HepG2 (cell line): Measurements from ENCODE around the gene NSUN2. TPM values are rescaled to one million over a fixed set of nuclear protein-coding genes. Genes with fewer than 3 reads are reported as not detected.

Source experiments
- ATAC-seq: fragments of 200-7000 bp; cut with Tn5 transposase; 3 replicates; pipeline ENCODE4 v1.9.1; 2020; ENCODE audit warnings: mild to moderate bottlenecking, moderate library complexity
- BruUV-seq: library from RNA; stranded (reverse); fragments of 400-500 nt; replicated peaks from 2 replicates; lab custom pipeline; 2021; lab: Mats Ljungman, UMichigan
- CTCF ChIA-PET: fragments of 300-600 bp; formaldehyde crosslinking; extraction: SDS; loops from one replicate; lab custom pipeline; 2021; ENCODE audit warnings: low total read pairs, inconsistent platforms, low intra/inter-chr PET ratio; lab: Yijun Ruan, JAX
- POLR2A ChIA-PET: fragments of 350-600 bp; sonication (Branson Sonifier 250); formaldehyde crosslinking; loops from one replicate; lab custom pipeline; 2020; ENCODE audit warnings: antibody characterized with exemption, inconsistent platforms; lab: Yijun Ruan, JAX
- DNase-seq: peaks from one replicate; pipeline ENCODE4 v3.0.0-alpha.2; 2015; ENCODE audit warnings: low spot score
- FAIRE-seq: peaks from 3 replicates; lab custom pipeline; 2011; peaks lifted over from hg19 to GRCh38; lab: Jason Lieb, UNC
- H2AFZ ChIP-seq: one replicate; pipeline ENCODE4 v1.6.1; 2011; ENCODE audit warnings: low read length, inconsistent platforms
- H3K27ac ChIP-seq: fragments of 300-600 bp; 3 replicates; pipeline ENCODE4 v1.8.0; 2011; ENCODE audit warnings: mixed run types, mild to moderate bottlenecking, mixed read lengths, low read length, inconsistent platforms; ENCODE audit not compliant: insufficient read depth; ENCODE audit errors: extremely low read length
- H3K27me3 ChIP-seq, 2 experiments: fragments of 200-600 bp in 1 of 2; 2 replicates in 1 of 2; 3 replicates in 1 of 2; pipeline versions ENCODE4 v1.6.0 to v1.8.0; 2011; ENCODE audit warnings: low read length in 2 of 2, mild to moderate bottlenecking in 2 of 2, moderate library complexity in 2 of 2, inconsistent platforms in 1 of 2; ENCODE audit not compliant: insufficient read depth in 2 of 2, control insufficient read depth in 1 of 2
- H3K36me3 ChIP-seq, 2 experiments: fragments of 200-600 bp in 1 of 2; replicated peaks in 1 of 2; 2 replicates in 1 of 2; 3 replicates in 1 of 2; pipeline versions ENCODE4 v1.5.1 to v1.8.0; 2011; ENCODE audit warnings: low read length in 2 of 2, inconsistent platforms in 1 of 2; ENCODE audit not compliant: insufficient read depth in 2 of 2, control insufficient read depth in 1 of 2
- H3K4me1 ChIP-seq: 2 replicates; pipeline ENCODE4 v1.5.1; 2012; ENCODE audit warnings: low read length, inconsistent platforms; ENCODE audit not compliant: insufficient read depth
- H3K4me2 ChIP-seq: 2 replicates; pipeline ENCODE4 v1.6.0; 2011; ENCODE audit warnings: low read depth, low read length, inconsistent platforms
- H3K4me3 ChIP-seq, 3 experiments: fragments of 200-600 bp in 1 of 3; sonication (generic), shearing (Covaris generic) in 1 of 3; replicated peaks in 1 of 3; 2 replicates each; pipeline ENCODE4 v1.5.1; 2011 to 2016; ENCODE audit warnings: low read length in 3 of 3, inconsistent platforms in 2 of 3, low read depth in 2 of 3, mild to moderate bottlenecking in 2 of 3, control low read depth in 1 of 3, mixed read lengths in 1 of 3; ENCODE audit not compliant: insufficient read depth in 1 of 3
- H3K79me2 ChIP-seq: one replicate; pipeline ENCODE4 v1.6.1; 2011; ENCODE audit warnings: low read length, inconsistent platforms; ENCODE audit not compliant: insufficient read depth
- H3K9ac ChIP-seq: 2 replicates; pipeline ENCODE4 v1.6.0; 2011; ENCODE audit warnings: mild to moderate bottlenecking, low read depth, low read length, inconsistent platforms; ENCODE audit not compliant: insufficient read depth
- H3K9me3 ChIP-seq: 2 replicates; pipeline ENCODE4 v1.5.1; 2012; ENCODE audit warnings: mild to moderate bottlenecking, low read length
- H4K20me1 ChIP-seq: 2 replicates; pipeline ENCODE4 v1.6.0; 2011; ENCODE audit warnings: inconsistent platforms, mild to moderate bottlenecking, low read length, moderate library complexity; ENCODE audit not compliant: insufficient read depth
- CBX5 ChIP-seq: sonication (generic); formaldehyde crosslinking; IDR thresholded peaks from 2 replicates; pipeline ENCODE4 v1.4.0; 2020; ENCODE audit warnings: missing genetic modification reagents, borderline replicate concordance
- MAFG ChIP-seq: sonication (generic); formaldehyde crosslinking; IDR thresholded peaks from 2 replicates; pipeline ENCODE4 v1.5.1; 2020; ENCODE audit warnings: mild to moderate bottlenecking, missing genetic modification reagents
- POLR2A ChIP-seq, 2 experiments: IDR thresholded peaks; 2 replicates each; pipeline ENCODE4 v1.6.1; 2011; ENCODE audit warnings: low read depth in 2 of 2, low read length in 2 of 2, mild to moderate bottlenecking in 1 of 2, moderate library complexity in 1 of 2; ENCODE audit not compliant: insufficient read depth in 1 of 2
- RELA ChIP-seq: sonication (generic); formaldehyde crosslinking; IDR thresholded peaks from 2 replicates; pipeline ENCODE4 v1.4.0; 2020; ENCODE audit warnings: missing genetic modification reagents
- ZEB1 ChIP-seq: IDR thresholded peaks from 2 replicates; pipeline ENCODE4 v1.6.1; 2012; ENCODE audit warnings: mild to moderate bottlenecking, low read depth, inconsistent platforms; ENCODE audit not compliant: insufficient replicate concordance
- ZFY ChIP-seq: sonication (generic); formaldehyde crosslinking; IDR thresholded peaks from 2 replicates; pipeline ENCODE4 v1.4.0; 2020; ENCODE audit warnings: missing genetic modification reagents
- ZNF251 ChIP-seq: sonication (generic); formaldehyde crosslinking; IDR thresholded peaks from 2 replicates; pipeline ENCODE4 v1.9.0; 2021; ENCODE audit warnings: mild to moderate bottlenecking, missing genetic modification reagents
- WGBS: methylation state at CpG from one replicate; pipeline ENCODE4 v1.1.6; 2017; ENCODE audit warnings: low lambda C conversion rate; 5-methylcytosine and 5-hydroxymethylcytosine counted together
- in situ Hi-C: cut with HindIII; loops from 2 replicates; pipeline ENCODE4 v1.10.0; 2017; ENCODE audit warnings: low pct_unique_long_range_greater_than_20kb; ENCODE audit not compliant: extremely low pct_ligation_motif_present
- intact Hi-C: fragments of 100-400 bp; cut with micrococcal nuclease; formaldehyde crosslinking; loops from one replicate; pipeline ENCODE4 v1.10.0; 2022; ENCODE audit not compliant: unreplicated experiment
- polyA plus RNA-seq, 8 experiments: library from polyadenylated mRNA; depleted of rRNA in 3 of 8; stranded (reverse) in 7 of 8; unstranded in 1 of 8; fragments of >200 nt; fragmentation: Illumina TruSeq in 4 of 8; extraction: Trizol in 4 of 8; gene quantifications; 2 replicates each; pipeline versions ENCODE4 v1.2.1 to v1.2.3, GENCODE V29; 2011 to 2016; ENCODE audit warnings: low read depth in 4 of 8, missing spikeins in 1 of 8, mixed read lengths in 1 of 8; ENCODE audit not compliant: insufficient read depth in 1 of 8
- total RNA-seq, 5 experiments: library from RNA; depleted of rRNA; stranded (reverse); fragments of >200 nt; fragmentation: Illumina TruSeq; extraction: Trizol; gene quantifications; 2 replicates each; pipeline ENCODE4 v1.2.3, GENCODE V29; 2016; ENCODE audit warnings: low read depth in 1 of 5
- TF ChIP-seq, protein P1 (sequence below): sonication (generic); formaldehyde crosslinking; IDR thresholded peaks from 2 replicates; pipeline ENCODE4 v1.9.0; 2022; ENCODE audit warnings: missing genetic modification reagents, mild to moderate bottlenecking, borderline replicate concordance
- TF ChIP-seq, protein P2 (sequence below): sonication (generic); formaldehyde crosslinking; IDR thresholded peaks from 2 replicates; pipeline ENCODE4 v1.4.0; 2020; ENCODE audit warnings: missing genetic modification reagents
- TF ChIP-seq, protein P3 (sequence below): sonication (generic); formaldehyde crosslinking; IDR thresholded peaks from 2 replicates; pipeline ENCODE4 v1.8.0; 2022; ENCODE audit warnings: low read depth, missing genetic modification reagents
- TF ChIP-seq, protein P4 (sequence below): sonication (generic); formaldehyde crosslinking; IDR thresholded peaks from 2 replicates; pipeline ENCODE4 v1.4.0; 2020; ENCODE audit warnings: missing genetic modification reagents, mild to moderate bottlenecking, borderline replicate concordance
- TF ChIP-seq, protein P5 (sequence below): sonication (generic); formaldehyde crosslinking; IDR thresholded peaks from 2 replicates; pipeline ENCODE4 v1.4.0; 2020; ENCODE audit warnings: low read depth, missing genetic modification reagents

The NSUN2 gene
- total and polyA plus RNA-seq, 2 of the 13 experiments (the other 11 are each of a cell fraction or from before 2014, with no cell fraction given) = 51.7 to 69.1 TPM

DNA sequence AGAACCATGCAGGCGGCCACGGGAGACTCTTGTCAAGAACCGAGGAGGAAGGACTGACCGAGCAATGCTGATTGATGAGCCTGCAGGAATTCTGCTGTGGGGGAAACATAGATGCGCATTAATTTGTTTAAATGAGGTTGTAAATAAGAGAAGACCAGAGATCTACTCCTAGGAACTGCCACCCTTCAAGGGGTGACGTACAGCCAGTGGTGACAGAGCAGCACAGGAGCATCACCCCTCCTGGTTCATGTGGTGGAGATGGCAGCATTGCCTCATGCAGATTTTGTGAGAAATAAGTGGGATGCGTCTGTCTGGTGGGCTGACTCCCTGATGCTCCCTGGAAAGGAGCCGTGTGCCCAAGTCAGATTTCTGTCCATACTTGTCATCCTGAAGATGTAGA lies 22.6 kb upstream of the NSUN2 start (continued):
- TF ChIP-seq, protein P1, sequence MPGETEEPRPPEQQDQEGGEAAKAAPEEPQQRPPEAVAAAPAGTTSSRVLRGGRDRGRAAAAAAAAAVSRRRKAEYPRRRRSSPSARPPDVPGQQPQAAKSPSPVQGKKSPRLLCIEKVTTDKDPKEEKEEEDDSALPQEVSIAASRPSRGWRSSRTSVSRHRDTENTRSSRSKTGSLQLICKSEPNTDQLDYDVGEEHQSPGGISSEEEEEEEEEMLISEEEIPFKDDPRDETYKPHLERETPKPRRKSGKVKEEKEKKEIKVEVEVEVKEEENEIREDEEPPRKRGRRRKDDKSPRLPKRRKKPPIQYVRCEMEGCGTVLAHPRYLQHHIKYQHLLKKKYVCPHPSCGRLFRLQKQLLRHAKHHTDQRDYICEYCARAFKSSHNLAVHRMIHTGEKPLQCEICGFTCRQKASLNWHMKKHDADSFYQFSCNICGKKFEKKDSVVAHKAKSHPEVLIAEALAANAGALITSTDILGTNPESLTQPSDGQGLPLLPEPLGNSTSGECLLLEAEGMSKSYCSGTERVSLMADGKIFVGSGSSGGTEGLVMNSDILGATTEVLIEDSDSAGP (CRISPR knock-in tag) = no peak
- TF ChIP-seq, protein P2, sequence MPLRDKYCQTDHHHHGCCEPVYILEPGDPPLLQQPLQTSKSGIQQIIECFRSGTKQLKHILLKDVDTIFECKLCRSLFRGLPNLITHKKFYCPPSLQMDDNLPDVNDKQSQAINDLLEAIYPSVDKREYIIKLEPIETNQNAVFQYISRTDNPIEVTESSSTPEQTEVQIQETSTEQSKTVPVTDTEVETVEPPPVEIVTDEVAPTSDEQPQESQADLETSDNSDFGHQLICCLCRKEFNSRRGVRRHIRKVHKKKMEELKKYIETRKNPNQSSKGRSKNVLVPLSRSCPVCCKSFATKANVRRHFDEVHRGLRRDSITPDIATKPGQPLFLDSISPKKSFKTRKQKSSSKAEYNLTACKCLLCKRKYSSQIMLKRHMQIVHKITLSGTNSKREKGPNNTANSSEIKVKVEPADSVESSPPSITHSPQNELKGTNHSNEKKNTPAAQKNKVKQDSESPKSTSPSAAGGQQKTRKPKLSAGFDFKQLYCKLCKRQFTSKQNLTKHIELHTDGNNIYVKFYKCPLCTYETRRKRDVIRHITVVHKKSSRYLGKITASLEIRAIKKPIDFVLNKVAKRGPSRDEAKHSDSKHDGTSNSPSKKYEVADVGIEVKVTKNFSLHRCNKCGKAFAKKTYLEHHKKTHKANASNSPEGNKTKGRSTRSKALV = no peak
- TF ChIP-seq, protein P3, sequence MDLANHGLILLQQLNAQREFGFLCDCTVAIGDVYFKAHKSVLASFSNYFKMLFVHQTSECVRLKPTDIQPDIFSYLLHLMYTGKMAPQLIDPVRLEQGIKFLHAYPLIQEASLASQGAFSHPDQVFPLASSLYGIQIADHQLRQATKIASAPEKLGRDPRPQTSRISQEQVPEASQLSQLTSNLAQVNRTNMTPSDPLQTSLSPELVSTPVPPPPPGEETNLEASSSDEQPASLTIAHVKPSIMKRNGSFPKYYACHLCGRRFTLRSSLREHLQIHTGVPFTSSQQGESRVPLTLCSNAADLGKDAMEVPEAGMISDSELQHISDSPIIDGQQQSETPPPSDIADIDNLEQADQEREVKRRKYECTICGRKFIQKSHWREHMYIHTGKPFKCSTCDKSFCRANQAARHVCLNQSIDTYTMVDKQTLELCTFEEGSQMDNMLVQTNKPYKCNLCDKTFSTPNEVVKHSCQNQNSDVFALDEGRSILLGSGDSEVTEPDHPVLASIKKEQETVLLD = no peak
- TF ChIP-seq RELA = no peak
- TF ChIP-seq, all 625 proteins: peak for 0

DNA sequence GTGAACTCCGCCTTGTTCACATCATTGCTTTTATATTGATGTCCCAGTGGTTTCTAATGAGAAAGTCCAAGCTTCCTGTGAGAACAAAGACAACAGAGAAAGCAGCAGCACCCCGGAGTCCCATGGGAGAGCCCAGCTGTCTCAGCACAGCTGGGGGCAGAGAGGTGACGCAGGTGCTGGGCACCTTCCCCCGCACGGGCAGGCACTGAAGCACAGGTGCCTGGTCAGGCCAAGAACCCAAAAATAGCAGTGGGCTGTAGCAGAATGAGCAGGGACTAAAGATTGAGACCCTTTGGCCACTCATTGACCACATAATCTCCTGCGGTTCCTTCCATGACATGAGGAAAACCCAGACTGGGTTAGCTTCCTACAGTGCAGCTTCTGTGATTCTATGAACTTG lies 19.2 kb upstream of the NSUN2 start:
- ChIA-PET POLR2A (no interaction called here), CTCF (no interaction called here)
- Histone ChIP-seq H3K36me3 (peaks cover 0 to 19% of the 10 kb centered on the region in 2 experiments; a peak in 3 of 5 replicates), H2AFZ (no peak overlapping the region), H4K20me1 (no peaks in the 10 kb centered on the region), H3K27me3 (no peaks in the 10 kb centered on the region; a peak in 1 of 5 replicates), H3K4me3 (no peak overlapping the region), H3K27ac (no peak overlapping the region), H3K9ac (no peak overlapping the region), H3K9me3 (no peaks in the 10 kb centered on the region), H3K79me2 (no peaks in the 10 kb centered on the region), H3K4me1 (no peaks in the 10 kb centered on the region), H3K4me2 (no peak overlapping the region)
- ATAC-seq = no peak
- BruUV-seq = no TSS peak
- 99% methylated on average over 6 of the region's 6 CpGs for WGBS
- no peak for DNase-seq
- in situ Hi-C loops (no loop called here), intact Hi-C loops (no loop called here)
- no peak for FAIRE-seq
- TF ChIP-seq ZFY (CRISPR knock-in tag) = no peak
- no peak for TF ChIP-seq MAFG (CRISPR knock-in tag)
- TF ChIP-seq, protein P4, sequence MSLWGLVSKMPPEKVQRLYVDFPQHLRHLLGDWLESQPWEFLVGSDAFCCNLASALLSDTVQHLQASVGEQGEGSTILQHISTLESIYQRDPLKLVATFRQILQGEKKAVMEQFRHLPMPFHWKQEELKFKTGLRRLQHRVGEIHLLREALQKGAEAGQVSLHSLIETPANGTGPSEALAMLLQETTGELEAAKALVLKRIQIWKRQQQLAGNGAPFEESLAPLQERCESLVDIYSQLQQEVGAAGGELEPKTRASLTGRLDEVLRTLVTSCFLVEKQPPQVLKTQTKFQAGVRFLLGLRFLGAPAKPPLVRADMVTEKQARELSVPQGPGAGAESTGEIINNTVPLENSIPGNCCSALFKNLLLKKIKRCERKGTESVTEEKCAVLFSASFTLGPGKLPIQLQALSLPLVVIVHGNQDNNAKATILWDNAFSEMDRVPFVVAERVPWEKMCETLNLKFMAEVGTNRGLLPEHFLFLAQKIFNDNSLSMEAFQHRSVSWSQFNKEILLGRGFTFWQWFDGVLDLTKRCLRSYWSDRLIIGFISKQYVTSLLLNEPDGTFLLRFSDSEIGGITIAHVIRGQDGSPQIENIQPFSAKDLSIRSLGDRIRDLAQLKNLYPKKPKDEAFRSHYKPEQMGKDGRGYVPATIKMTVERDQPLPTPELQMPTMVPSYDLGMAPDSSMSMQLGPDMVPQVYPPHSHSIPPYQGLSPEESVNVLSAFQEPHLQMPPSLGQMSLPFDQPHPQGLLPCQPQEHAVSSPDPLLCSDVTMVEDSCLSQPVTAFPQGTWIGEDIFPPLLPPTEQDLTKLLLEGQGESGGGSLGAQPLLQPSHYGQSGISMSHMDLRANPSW (CRISPR knock-in tag) = no peak
- no peak for TF ChIP-seq POLR2A (IDR thresholded peaks at IDR 0.05; ENCODE audit: insufficient read depth in 1 of 2, low read depth in 2 of 2, low read length in 2 of 2)
- TF ChIP-seq, protein P5, sequence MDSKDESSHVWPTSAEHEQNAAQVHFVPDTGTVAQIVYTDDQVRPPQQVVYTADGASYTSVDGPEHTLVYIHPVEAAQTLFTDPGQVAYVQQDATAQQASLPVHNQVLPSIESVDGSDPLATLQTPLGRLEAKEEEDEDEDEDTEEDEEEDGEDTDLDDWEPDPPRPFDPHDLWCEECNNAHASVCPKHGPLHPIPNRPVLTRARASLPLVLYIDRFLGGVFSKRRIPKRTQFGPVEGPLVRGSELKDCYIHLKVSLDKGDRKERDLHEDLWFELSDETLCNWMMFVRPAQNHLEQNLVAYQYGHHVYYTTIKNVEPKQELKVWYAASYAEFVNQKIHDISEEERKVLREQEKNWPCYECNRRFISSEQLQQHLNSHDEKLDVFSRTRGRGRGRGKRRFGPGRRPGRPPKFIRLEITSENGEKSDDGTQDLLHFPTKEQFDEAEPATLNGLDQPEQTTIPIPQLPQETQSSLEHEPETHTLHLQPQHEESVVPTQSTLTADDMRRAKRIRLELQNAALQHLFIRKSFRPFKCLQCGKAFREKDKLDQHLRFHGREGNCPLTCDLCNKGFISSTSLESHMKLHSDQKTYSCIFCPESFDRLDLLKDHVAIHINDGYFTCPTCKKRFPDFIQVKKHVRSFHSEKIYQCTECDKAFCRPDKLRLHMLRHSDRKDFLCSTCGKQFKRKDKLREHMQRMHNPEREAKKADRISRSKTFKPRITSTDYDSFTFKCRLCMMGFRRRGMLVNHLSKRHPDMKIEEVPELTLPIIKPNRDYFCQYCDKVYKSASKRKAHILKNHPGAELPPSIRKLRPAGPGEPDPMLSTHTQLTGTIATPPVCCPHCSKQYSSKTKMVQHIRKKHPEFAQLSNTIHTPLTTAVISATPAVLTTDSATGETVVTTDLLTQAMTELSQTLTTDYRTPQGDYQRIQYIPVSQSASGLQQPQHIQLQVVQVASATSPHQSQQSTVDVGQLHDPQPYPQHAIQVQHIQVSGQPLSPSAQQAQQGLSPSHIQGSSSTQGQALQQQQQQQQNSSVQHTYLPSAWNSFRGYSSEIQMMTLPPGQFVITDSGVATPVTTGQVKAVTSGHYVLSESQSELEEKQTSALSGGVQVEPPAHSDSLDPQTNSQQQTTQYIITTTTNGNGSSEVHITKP (CRISPR knock-in tag) = no peak
- TF ChIP-seq ZEB1 = no peak
- no peak for TF ChIP-seq CBX5
- TF ChIP-seq ZNF251 (CRISPR knock-in tag) = no peak
